ENCODE measurements around the gene IPCEF1.
"Not testable (repeated sequence)": the region's sequence is repeated elsewhere in the genome, so short reads cannot be mapped to it uniquely, and the experiment has no call there.

The IPCEF1 gene

DNA sequence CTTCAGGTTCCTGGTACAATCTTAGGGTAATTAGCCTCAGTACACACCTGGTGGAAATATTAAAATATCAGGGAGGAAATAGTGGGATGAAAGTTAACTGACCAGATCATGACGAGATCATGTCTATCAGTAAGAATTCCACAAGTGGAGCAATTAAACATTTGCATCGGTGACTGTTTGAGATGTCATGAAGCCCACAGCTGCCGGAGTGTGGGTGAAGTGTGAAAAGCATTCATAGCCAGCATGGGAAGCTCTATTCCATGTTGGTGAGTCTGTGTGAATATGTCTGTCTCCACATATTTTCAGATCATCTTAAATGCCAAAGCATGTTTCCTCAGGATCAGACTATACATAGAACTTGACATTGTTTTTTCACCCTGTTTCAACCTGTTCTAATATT lies 142.8 kb downstream of the IPCEF1 start:
- DNase-seq, result no peak

DNA sequence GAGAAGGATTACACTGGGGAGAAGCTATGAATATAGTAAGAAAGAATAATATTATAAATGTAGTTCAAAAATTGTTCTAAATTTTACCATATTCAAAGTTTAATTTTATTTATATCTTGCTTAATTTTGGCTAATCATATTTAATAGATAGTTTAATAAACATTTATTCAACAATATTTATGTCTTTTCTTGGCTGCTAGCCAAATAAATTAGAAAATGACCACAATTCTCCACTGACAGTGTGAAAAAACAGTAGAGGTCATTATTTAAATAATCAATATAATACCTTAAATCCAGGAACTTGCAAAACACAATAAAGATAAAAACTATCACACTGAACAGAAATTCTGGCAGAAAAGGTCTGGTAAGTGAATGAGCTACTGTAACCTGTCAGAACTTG lies 145.9 kb downstream of the IPCEF1 start:
- no peak for DNase-seq

DNA sequence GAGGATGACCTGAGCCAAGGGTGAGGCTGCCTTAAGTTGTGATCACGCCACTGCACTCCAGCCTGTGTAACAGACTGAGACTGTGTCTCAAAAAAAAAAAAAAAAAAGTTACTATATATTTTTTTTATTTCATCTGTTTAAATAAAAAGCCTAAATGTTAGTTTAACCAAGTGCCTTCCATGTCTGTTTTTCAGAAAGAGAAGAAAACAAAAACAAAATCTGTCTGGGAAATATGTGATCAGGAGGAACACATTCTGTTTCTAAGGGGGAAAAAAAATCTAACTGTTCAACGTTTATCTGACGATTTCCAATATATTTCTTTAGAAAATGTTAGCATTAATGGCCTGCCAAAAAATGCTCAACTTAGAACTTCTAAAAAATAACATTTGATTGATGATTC lies 147.0 kb downstream of the IPCEF1 start:
- no peak for DNase-seq

DNA sequence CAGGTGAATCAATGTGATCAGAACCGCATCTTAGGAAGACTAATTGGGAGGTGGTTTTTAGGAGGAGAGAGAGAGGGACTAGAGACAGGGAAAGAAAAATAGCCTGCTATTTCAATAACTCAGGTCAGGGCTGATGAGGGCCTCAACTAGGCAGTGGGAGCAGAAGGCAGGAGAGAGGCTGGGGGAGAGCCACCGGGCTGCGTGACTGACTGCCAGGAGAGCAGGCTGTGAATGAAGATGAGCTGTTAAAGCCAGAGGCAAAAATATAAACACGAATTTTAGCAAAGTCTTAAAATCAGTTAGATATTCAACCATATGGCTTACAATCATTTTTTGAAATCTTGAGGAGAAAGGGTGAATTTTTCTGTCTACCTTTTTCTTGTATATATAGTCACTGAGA lies 149.6 kb downstream of the IPCEF1 start:
- DNase-seq, result no peak

DNA sequence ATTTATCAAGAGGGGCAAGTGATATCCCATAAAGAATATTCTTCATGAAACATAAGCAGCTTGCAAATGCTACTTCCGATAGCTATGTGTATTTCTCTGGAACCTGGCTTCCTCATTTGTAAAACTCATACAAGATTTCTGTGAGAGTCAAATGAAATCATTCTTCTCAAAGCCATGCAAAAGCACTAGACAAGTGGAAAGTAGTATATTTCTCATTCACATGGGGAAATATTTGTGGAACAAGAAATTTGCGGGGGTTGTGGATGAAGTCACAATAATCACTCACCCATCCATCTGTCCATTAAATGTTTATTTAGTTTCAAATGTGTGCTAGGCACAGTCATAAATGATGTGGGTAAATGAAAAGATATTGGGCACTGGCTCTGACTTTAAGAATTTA lies 150.5 kb downstream of the IPCEF1 start:
- no peak for DNase-seq

DNA sequence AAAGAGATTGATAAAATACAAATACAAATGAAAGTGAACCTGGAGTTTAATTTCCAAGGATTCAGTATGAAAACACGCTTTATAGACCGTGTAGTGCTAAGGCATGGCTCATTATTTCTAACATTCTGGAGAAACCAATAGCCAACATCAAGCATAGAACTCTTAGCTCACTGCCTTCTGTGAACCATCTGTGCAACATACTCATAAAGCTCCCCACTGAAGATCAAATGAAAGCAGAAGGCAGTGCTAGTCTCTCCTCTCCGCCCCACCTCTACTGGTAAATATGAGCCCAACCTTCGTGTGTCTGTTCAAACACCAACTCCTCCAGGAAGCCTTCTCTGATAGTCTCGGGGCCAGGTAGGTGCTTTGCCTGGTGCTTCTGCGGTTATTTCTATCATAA lies 153.6 kb downstream of the IPCEF1 start:
- no peak for DNase-seq

DNA sequence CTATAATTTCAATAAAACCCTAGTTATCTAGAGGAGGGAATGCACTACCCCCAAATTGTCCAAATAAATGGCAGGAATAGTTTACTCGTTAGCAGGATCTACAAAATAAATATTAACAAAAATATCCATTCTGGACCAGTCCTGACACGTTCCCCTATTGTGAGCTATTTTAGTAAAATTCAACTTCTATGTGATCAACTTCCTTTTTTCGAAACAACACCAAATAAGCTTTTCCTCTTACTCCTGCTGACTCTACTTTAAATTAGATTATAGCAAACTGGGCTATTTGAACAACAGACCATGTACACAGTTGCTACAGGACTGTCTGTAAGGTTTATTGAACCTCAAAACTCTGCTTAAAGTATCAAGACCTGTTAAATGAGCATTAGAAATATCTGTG lies 154.3 kb downstream of the IPCEF1 start:
- no peak for DNase-seq

DNA sequence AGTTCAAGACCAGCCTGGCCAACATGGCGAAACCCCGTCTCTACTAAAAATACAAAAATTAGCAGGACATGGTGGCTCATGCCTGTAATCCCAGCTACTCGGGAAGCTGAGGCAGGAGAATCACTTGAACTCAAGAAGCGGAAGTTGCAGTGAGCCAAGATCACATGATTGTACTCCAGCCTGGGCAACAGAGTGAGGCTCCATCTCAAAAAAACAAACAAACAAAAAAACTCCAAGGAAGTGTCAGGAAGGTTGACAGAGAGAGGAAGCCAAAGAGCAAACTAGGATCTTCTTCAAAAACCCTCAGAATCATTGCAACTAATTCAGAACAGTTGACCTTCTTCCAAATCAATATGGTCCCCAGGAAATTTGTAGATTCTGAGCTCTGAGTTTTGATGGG lies 154.9 kb downstream of the IPCEF1 start:
- not testable (repeated sequence) for DNase-seq

DNA sequence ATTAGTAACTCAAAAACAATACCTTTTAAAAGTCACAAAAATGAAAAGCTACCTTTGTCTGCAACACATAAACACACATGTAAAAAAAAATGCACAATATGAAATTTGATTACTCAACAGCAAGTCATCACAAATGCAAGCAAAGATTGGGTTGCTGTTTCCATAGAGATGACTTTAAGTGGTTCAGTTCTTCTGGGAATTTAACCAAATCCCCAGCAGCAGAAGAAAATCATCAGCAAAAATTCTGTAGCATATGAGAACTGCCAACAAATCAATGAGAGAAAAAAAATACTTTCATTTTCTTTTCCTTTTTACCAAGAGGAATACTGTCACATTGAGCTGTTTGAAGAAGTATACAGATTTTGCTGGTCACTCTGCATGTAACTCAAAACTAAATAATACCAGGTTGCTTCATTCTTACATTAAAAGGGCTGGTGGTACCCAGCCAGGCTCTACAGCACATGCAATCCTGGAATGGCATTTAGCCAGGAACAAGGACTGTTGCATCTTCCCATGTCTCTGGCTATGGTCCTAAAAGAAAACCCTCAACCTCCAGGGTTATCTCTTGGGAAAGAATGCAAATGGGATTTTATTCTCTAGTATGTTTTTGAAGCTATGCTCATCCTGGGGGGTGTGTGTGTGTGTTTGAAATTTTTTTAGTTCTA lies 159.3 kb downstream of the IPCEF1 start:
- DNase-seq, result no peak

DNA sequence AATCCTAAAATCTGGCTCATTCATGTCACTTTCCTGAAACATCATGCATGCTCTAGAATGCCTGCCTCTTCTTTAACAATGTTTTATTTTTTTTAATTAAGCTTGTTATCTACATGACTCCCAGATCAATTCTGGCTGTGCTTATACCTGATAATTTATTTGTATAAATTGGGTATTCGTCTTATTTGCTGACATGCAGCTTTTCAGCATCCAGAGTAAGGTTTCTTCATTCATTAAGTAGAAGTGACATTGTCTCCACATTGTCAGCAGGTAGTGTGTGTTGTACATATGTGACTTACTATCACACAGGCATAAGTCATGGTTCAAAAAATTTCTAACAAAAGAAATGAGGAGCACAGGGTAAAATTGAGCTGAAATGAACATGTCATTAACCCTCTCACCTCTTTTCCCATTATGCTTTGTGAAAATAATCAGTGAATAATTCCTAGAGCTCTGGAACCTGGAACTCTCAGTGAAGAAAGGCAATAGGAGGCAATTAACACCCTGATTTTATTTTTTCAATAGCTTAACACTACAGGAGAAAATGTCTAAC lies 160.2 kb downstream of the IPCEF1 start:
- DNase-seq, result no peak

DNA sequence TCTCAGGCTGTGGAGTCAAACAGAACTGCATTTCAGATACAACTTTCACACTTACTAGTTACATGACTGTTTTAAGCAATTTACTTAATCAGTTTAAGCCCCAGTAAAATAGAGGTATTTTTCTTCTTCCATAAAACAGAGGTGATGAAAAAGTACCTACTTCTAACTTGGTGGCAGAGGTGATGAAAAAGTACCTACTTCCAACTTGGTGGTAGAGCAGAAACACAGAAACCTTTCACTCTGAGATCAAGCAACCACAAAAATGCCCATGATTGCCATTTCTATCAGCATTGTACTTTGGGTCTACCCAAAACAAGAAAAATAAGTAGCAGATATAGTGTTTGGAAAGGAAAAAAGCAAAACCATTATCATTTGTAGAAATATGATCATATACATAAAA lies 168.9 kb downstream of the IPCEF1 start:
- no peak for DNase-seq

DNA sequence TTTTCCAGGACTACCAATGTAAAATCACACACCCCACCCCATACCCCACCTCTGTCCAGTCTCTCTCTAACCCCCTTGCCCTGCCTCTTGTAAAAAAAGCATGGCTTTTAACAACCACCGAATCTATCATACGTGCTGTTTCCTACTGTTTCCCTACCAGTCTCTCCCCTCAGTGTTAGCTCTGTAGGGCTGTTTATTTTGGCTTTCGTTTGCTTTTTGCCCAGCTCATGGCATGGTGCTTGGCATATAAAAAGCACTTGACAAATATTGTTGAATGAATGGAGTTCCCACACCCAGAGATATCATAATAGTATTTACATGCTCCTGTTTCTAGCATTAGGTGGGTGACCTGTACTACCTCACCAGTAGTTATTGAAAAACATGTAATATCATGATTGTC lies 169.4 kb downstream of the IPCEF1 start:
- DNase-seq, result peak; percentile 71

DNA sequence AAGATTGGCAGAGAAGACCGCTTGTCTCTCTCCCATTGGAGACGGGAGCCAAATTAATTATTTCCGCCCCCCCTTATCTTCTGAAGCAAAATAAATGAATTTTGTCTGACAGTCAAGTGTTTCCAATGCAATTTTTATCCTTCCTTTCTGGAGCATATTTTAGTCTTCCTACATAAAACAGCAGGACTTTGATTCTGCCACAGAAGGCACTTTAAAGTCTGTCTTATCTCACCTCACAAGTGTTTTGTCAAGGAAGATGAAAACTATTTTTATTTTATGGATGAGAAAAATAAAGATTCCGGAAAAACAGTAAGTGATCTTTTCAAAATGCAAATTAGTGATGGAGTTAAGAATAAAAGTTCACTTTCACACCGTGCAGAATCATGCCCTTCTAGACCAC lies 177.2 kb downstream of the IPCEF1 start:
- DNase-seq, result no peak

DNA sequence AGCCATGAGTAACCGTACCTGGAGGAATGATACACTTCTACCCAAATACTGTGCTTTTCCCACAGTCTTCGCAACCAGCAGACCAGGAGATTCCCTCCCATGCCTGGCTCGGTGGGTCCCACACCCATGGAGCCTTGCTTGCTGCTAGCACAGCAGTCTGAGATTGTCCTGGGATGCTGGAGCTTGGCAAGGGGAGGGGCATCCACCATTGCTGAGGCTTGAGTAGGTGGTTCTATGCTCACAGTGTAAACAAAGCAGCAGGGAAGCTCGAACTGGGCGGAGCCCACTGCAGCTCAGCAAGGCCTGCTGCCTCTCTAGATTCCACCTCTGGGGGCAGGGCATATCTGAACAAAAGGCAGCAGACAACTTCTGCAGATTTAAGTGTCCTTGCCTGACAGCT lies 184.2 kb downstream of the IPCEF1 start:
- DNase-seq, result not testable (repeated sequence)

DNA sequence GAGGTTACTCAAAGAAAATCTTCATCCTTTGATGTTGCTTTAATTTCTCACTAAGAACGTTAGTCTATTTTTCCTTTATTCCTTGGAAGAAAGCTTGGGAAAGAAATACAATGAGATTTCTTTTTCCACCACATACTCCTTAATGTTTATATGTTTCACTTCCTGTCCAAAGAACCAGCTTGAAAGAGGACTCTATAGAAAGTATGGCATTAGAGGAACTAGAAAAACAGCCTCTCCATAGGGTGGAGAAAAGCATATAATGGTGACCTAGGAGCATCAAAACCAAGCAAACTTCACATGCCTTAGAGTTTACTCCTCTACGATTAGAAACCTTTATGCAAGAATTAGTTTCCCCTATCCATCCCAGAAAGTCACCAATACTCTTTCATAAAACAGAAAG lies 186.5 kb downstream of the IPCEF1 start:
- no peak for DNase-seq

DNA sequence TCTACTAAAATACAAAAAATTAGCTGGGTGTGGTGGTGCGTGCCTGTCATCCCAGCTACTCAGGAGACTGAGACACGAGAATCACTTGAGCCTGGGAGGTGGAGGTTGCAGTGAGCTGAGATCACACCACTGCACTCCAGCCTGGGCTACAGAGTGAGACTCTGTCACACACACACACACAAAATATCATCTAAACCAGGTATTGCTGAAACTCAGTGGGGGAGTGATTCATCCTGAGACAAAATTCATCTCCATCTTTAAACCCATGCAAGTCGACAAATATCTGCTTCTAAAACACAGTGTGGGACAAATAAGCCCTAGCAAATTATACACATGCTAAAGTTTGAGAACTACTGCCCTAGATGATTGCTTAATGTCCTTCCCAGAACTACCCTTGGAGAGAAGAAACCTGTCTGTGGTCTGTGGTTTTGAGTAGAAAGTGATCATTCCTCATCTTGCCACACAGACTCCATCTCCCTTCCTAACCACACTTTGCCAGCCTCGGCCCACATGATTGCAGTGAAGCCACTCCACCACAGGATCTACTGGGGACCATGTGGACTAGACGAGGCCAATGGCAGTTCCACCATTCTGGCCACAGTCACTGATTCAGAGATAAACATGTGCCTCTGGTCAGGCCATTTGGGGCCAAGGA lies 187.3 kb downstream of the IPCEF1 start:
- no peak for DNase-seq

DNA sequence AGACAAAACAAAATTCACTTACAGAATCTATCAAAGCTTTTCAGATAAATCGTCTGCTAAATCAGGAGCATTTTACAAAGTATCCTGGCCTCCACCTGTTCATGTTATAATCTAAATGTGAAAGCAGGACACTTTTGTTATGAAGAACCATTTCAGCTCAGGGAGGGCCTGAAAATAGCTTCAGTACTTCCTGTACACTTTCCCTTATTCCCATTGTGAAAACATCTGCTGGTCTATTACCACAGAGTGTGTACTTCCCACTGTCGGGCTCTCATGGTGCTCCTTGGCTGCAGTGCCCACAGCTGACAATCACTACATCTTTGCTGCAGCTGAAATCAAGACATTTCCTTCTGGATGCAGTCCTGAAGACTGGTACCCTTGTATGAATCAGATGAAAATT lies 189.5 kb downstream of the IPCEF1 start:
- DNase-seq, result no peak

DNA sequence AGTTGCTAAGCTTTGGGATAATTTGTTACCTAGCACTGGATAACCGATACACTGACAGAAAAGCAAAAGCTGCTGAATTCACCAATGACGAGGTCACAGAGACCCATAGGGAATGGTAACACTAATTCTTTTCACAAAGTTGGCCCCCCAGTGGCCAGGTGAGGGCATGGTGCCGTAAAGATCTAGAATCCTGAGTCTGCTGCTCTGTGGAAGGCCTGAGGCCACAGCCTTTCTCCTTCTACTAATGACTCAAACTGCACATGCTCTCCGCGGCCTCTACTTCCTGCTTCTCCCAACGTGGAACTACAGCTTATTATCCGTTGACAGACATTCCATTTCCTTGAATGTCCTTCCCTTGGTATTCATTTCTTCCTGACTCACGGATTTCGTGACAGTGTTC lies 190.5 kb downstream of the IPCEF1 start:
- no peak for DNase-seq

DNA sequence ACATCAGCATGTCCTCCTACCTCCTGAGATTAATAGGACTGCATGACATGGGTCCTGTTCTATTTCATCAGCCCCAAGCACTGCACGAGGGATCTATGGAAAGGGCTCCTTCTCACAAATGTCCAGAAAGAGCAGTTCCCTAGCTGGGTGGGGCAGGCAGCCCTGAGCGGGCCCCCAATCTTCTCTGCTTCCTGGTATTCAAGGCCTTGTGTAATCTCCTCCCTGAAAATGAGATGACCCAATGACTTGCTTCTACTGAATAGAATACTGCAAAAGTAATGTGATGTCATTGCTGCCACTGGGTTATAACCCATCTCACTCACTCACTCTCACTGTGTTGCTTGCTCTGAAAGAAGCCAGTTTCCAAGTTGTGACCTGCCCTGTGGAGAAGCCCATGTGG lies 191.1 kb downstream of the IPCEF1 start:
- no peak for DNase-seq

DNA sequence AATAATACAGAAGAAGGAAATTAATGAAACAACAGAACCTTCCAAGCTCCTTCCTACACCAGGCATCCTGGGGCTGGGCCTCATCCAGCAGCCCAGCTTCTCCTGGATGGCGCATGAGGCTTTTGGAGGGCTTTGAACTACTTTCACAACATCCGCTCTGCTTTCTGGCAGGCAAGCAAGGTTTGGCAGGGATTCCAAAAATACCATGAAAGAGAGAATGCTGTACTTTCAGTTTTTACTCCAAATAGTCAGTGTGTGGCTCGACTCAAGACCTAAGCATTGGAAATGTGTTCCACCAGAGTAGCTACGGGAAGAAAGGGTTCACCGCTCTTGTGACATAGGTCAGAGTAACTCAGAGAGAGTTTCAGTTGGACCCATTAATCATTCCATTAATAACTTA lies 192.2 kb downstream of the IPCEF1 start:
- no peak for DNase-seq

DNA sequence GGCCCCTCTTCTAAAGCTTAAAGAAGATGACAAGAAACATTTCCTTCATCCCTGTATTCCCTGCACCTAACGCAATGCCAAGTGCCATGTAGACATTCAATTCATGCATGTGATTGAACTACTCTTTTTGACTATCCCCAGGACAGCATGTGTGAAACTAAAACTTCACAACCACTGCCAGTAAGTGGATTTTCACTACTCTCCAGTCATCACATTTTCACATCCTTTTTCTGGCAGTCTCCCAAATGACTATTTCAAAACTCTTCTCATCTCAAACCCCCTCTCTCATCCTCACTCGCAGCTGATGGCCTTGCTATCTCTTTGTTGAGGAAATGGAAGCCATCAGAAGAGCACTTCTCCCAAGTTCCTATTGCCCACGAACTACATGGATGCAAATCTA lies 194.9 kb downstream of the IPCEF1 start:
- no peak for DNase-seq

DNA sequence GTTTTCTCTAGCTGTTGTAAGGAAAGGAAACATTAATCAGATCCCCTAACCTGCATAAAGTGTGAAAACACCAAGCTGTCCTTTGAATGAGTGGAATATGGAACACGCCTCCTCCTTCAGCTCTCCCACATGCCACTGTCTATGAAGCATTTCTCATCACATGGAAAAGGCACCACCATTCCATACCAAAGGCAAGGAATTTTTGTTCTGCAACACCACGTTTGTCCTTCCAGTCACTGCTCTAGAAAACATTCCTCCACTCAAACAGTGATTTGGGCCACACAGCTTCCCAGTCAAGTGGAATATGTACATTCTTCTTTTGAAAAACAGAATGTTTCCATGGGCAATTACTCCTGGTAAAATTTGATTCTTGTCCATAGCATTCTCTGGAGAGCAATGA lies 197.5 kb downstream of the IPCEF1 start:
- DNase-seq, result no peak

DNA sequence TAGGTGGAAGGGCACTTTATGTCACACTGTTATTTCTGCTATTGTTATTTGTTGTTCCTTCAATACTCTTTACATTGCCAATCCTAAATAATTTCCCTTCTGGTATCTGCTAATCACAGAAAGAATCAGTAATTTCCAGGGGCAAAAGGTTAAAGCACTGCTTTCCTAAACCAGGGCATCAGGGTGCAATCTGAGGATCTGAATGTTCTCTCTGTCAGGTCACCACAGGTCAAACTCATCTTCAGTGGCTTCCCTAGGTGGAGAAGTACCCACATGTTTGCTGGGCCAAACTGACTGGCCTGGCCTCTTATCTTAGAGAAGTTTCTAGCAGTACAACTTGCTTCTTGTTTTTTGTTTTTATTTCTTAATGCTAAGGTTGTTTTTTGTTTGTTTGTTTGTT lies 198.9 kb downstream of the IPCEF1 start:
- no peak for DNase-seq

DNA sequence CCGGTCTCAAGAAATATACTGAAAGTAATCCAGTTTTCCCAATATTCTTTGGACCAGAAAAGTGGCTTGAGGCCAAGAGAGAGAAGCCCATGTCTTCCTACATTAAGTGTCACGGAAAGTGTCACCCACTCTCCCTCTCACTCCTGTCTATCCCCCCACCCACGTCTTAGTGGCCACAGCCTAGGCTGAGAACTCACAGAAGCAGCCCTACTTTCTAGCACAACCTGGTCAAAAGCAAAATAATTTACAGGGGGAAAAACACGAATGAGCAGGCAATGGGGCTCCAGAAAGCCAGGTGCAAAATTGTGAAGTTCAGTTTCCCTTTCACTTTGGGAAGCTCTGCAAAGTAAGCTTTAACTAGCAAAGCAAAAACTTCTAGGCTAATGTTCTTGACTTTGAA lies 199.5 kb downstream of the IPCEF1 start:
- DNase-seq, result no peak
